PC-9 (cell line): ENCODE measurements around the gene ARHGEF28. TPM values are rescaled to one million over a fixed set of nuclear protein-coding genes. Genes with fewer than 3 reads are reported as not detected.

Source experiments
- BruUV-seq: library from RNA; stranded (reverse); fragments of 400-500 nt; replicated peaks from 2 replicates; lab custom pipeline; 2021; lab: Mats Ljungman, UMichigan
- CTCF ChIA-PET: fragments of 300-600 bp; sonication (Branson Sonifier 250); formaldehyde crosslinking; loops from one replicate; lab custom pipeline; 2022; ENCODE audit warnings: antibody characterized with exemption; lab: Charles Lee
- POLR2A ChIA-PET: fragments of 300-600 bp; sonication (Branson Sonifier 250); formaldehyde crosslinking; loops from one replicate; lab custom pipeline; 2022; ENCODE audit warnings: antibody characterized with exemption; ENCODE audit not compliant: unreplicated experiment; lab: Charles Lee
- DNase-seq, 2 experiments: peaks; one replicate each; pipeline versions ENCODE4 v3.0.0 to v3.0.0-alpha.2; 2015 to 2022; ENCODE audit warnings: mixed read lengths in 1 of 2
- H2AFZ ChIP-seq: fragments of 200-600 bp; sonication (generic); 2 replicates; pipeline ENCODE4 v1.8.1; 2017; ENCODE audit warnings: antibody characterized with exemption
- H3F3A ChIP-seq: fragments of 200-600 bp; sonication (generic); 2 replicates; pipeline ENCODE4 v1.8.1; 2017; ENCODE audit warnings: antibody characterized with exemption, mild to moderate bottlenecking, low read depth; ENCODE audit not compliant: insufficient read depth
- H3K27ac ChIP-seq: fragments of 200-600 bp; sonication (generic); 2 replicates; pipeline ENCODE4 v1.6.1; 2016; ENCODE audit warnings: mixed run types
- H3K27me3 ChIP-seq: fragments of 200-600 bp; sonication (generic); 2 replicates; pipeline ENCODE4 v1.6.1; 2016; ENCODE audit warnings: low read depth, mixed run types; ENCODE audit not compliant: insufficient read depth
- H3K36me3 ChIP-seq: fragments of 200-600 bp; sonication (generic); 2 replicates; pipeline ENCODE4 v1.6.1; 2016; ENCODE audit warnings: low read depth, mixed run types
- H3K4me1 ChIP-seq: fragments of 200-600 bp; sonication (generic); replicated peaks from 2 replicates; pipeline ENCODE4 v1.6.1; 2016; ENCODE audit warnings: mixed run types; ENCODE audit not compliant: insufficient read depth
- H3K4me2 ChIP-seq: fragments of 200-600 bp; sonication (generic); 2 replicates; pipeline ENCODE4 v1.6.1; 2017; ENCODE audit warnings: mixed run types
- H3K4me3 ChIP-seq: fragments of 200-600 bp; sonication (generic); 2 replicates; pipeline ENCODE4 v1.6.1; 2016; ENCODE audit warnings: mixed run types
- H3K79me2 ChIP-seq: fragments of 200-600 bp; sonication (generic); 2 replicates; pipeline ENCODE4 v1.6.1; 2017; ENCODE audit warnings: low read depth, mixed run types
- H3K9me2 ChIP-seq: fragments of 200-600 bp; sonication (generic); 2 replicates; pipeline ENCODE4 v1.8.1; 2017; ENCODE audit warnings: mild to moderate bottlenecking; ENCODE audit not compliant: insufficient read depth
- H3K9me3 ChIP-seq: fragments of 200-600 bp; sonication (generic); 2 replicates; pipeline ENCODE4 v1.8.1; 2016; ENCODE audit warnings: low read depth; ENCODE audit not compliant: insufficient read depth
- H4K20me1 ChIP-seq: fragments of 200-600 bp; sonication (generic); 2 replicates; pipeline ENCODE4 v1.8.1; 2017; ENCODE audit not compliant: insufficient read depth
- CTCF ChIP-seq: fragments of 200-600 bp; sonication (generic); conservative IDR thresholded peaks from 2 replicates; pipeline ENCODE4 v1.6.1; 2017; ENCODE audit warnings: mixed run types, antibody characterized with exemption, mild to moderate bottlenecking, moderate library complexity
- EZH2 ChIP-seq: fragments of 200-600 bp; sonication (generic); IDR thresholded peaks from 2 replicates; pipeline ENCODE4 v1.8.0; 2017; ENCODE audit warnings: antibody characterized with exemption, low read depth
- intact Hi-C: fragments of 100-400 bp; cut with micrococcal nuclease; formaldehyde crosslinking; loops from one replicate; pipeline ENCODE4 v1.10.0; 2022; ENCODE audit not compliant: unreplicated experiment
- total RNA-seq: library from RNA; stranded (reverse); gene quantifications from 2 replicates; pipeline ENCODE4 v1.2.3, GENCODE V29; 2021

Gene ARHGEF28
- total RNA-seq, 1 experiment from 2014 or later, result 77.5 TPM

- H3K27ac ChIP-seq, result peak overlapping the region; percentile 2; the same call in 1 of the 2 replicates
- POLR2A ChIA-PET, result no interaction called here
- no TSS peak for BruUV-seq
- H3K9me3 ChIP-seq, result 0 out of 2 replicates have a peak, but pooled peaks cover 3% of the 10 kb centered on the region
- no peaks in the 10 kb centered on the region for H3K9me2 ChIP-seq
- CTCF ChIA-PET, result no interaction called here
- no peaks in the 10 kb centered on the region for H3K79me2 ChIP-seq
- DNase-seq, result peak; percentile 15 to 52
- H3K4me1 ChIP-seq, result peaks cover 29% of the 10 kb centered on the region
- TF ChIP-seq CTCF (no peak), EZH2 (no peak)
- no peak overlapping the region for H3K4me3 ChIP-seq
- H4K20me1 ChIP-seq, result no peaks in the 10 kb centered on the region
- intact Hi-C loops, result loop anchor here (10.0 kb wide), 3 partner anchors 79 to 1359 kb away; no protein-coding TSS in a partner anchor
- no peak overlapping the region for H2AFZ ChIP-seq
- no peaks in the 10 kb centered on the region for H3K27me3 ChIP-seq
- H3K36me3 ChIP-seq, result peaks cover 23% of the 10 kb centered on the region
- H3K4me2 ChIP-seq, result no peak overlapping the region
- peaks cover 21% of the 10 kb centered on the region for H3F3A ChIP-seq
These were observed 280.3 kb downstream of the ARHGEF28 start for GRCh38 chr5:73906277-73906676.

- Histone ChIP-seq H4K20me1 (no peaks in the 10 kb centered on the region), H3K9me3 (0 out of 2 replicates have a peak, but pooled peaks cover 3% of the 10 kb centered on the region), H3K27ac (no peak overlapping the region), H3K4me3 (no peak overlapping the region), H3K36me3 (peaks cover 26% of the 10 kb centered on the region), H3K79me2 (no peaks in the 10 kb centered on the region), H3K4me1 (peaks cover 20% of the 10 kb centered on the region), H3K9me2 (no peaks in the 10 kb centered on the region), H3K4me2 (no peak overlapping the region), H3K27me3 (no peaks in the 10 kb centered on the region), H2AFZ (no peak overlapping the region), H3F3A (peaks cover 19% of the 10 kb centered on the region)
- CTCF ChIA-PET, result no interaction called here
- intact Hi-C loops, result loop anchor here (10.0 kb wide), 3 partner anchors 78 to 1358 kb away; no protein-coding TSS in a partner anchor
- TF ChIP-seq CTCF (no peak), EZH2 (no peak)
- POLR2A ChIA-PET, result no interaction called here
- BruUV-seq, result TSS peak; percentile 9
- no peak for DNase-seq
These were observed 281.2 kb downstream of the ARHGEF28 start for GRCh38 chr5:73907164-73907563.

GRCh38 chr5:73908395-73908794 lies 282.4 kb downstream of the ARHGEF28 start:
- intact Hi-C loops, result loop anchor here (10.0 kb wide), 3 partner anchors 76 to 1356 kb away; no protein-coding TSS in a partner anchor
- no peaks in the 10 kb centered on the region for H3K79me2 ChIP-seq
- H4K20me1 ChIP-seq, result no peaks in the 10 kb centered on the region
- ChIA-PET POLR2A (no interaction called here), CTCF (no interaction called here)
- H3F3A ChIP-seq, result peaks cover 17% of the 10 kb centered on the region
- H3K4me1 ChIP-seq, result peaks cover 13% of the 10 kb centered on the region; the same call in 1 of the 2 replicates
- no peak overlapping the region for H3K4me2 ChIP-seq
- peaks cover 30% of the 10 kb centered on the region for H3K36me3 ChIP-seq
- no peak overlapping the region for H3K27ac ChIP-seq
- H3K9me2 ChIP-seq, result no peaks in the 10 kb centered on the region
- TF ChIP-seq EZH2 (no peak), CTCF (no peak)
- no TSS peak for BruUV-seq
- no peaks in the 10 kb centered on the region for H3K27me3 ChIP-seq
- no peak overlapping the region for H3K4me3 ChIP-seq
- H3K9me3 ChIP-seq, result 0 out of 2 replicates have a peak, but pooled peaks cover 3% of the 10 kb centered on the region
- DNase-seq, result no peak
- H2AFZ ChIP-seq, result no peak overlapping the region
